ENCODE results near the gene DLX4.

The DLX4 gene

DNA sequence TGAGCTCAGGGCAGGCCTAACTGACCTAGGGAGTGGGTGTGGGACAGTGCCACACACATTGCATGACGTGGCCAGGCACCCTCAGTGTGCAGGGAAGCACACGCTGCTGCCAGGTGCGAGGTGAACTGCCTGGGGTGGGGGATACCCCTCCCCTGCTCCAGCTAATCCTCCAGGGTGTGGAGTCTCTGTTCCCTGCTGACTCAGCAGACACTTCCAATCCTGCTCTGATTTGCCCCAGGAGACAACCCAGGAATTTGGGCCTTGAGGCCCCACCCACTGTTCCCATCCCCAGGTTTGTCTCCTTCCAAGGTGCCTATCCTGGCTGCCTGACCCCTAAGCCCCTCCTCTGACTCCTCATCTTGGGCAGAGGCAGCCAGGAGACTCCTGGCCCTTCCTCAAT is 15.3 kb downstream of the DLX4 start:
- no peak for DNase-seq (ENCODE audit: low read depth)
- H3K4me3 ChIP-seq (ENCODE audit: low read depth, low read length), result no peak overlapping the region

DNA sequence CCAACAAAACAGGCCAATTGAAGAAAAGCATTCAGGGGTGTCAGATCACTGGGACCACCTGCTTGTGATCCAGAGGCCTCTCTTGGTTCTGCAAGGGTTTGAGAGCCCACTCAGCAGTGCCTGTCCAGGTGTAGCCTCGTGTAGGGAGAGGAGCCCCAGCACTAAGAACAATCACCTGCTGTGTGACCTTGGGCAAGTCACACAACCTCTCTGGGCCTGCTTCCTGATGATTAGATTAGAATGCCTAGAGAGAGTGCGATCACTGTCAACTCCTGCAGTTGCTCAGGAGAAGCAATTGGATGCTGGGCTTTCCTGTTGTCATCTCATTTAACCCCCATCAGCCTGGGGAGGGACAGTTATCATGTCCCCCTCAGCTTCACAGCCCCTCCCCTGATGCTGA is 15.8 kb downstream of the DLX4 start:
- no peak overlapping the region for H3K4me3 ChIP-seq (ENCODE audit: low read depth, low read length)
- DNase-seq (ENCODE audit: low read depth), result no peak

DNA sequence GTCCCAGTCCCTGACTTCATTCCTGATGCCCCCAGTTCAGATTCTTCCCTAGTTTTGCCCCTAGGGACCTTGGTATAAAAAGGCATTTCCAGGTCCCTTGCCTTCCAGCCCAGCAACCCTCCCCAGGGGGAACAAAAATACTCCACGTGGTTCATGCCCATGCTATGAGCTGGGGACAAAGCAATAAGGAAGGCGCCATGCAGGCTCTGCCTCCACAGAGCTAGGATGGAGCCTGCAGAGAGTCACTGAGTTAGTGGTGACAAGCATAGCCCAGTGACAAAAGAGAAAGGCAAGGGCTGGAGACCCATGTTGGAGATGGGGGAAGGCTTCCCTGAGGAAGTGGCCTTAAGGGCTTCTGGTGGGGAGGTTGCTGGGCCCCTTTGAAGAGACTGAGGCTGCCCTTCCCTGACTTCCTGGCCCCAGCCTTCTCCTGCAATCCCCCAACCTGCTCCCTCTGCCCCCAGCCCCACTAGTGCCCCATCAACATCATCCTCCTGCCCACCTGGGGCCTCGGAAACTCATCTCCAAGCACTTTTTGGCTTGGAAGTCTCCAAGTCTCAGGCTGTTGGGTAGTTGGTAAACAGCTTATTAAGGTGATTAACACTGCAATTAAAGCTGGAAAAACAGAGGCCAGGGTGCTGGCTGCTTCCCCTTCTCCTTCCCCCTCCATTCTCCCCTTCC is 16.5 kb downstream of the DLX4 start:
- H3K4me3 ChIP-seq (ENCODE audit: low read depth, low read length), result no peak overlapping the region

DNA sequence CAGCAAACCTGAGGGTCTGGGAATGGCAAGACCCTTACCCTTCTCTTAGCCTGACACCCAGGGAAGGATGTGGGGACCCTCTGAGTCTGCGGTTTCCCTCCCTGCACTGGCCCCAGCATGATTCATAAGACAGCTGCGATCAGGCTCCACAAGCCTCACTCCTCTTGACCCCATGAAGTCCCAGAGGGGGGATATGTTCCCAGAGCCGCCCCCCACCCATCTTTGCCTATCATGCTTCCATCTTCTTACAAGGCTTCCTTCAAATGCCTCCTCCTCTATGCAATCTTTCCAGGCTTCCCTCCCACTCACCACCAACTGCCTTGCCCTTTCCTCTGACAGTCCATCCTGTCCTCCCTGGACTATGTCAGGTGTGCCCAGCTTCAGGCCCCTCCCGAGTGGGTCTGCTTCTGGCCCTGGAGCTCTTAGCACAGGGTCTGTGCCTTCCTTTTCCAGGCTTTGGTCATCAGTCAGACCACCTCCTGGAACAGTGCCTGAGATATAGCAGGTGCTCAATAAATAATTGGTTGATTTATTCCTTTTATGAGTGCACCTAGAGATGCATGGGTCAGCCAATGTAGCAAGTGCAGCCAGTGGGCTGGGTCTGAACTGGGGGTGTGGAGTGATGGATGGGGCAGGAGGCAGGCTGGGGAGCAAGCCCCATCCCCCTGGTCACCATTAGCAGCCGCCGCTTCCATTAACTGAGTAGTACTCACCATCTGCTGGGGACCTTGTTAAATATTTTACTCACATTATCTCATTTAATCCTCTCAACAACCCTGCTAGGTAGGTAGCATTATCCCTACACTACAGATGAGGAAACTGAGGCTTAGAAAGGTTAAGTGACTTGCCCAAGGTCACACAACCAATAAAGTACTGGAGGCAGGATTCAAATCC is 17.7 kb downstream of the DLX4 start:
- DNase-seq (ENCODE audit: low read depth), result no peak
- no peak overlapping the region for H3K4me3 ChIP-seq (ENCODE audit: low read depth, low read length)

More for the DNA sequence above, 16.5 kb downstream of the DLX4 start:
- no peak for DNase-seq (ENCODE audit: low read depth)

DNA sequence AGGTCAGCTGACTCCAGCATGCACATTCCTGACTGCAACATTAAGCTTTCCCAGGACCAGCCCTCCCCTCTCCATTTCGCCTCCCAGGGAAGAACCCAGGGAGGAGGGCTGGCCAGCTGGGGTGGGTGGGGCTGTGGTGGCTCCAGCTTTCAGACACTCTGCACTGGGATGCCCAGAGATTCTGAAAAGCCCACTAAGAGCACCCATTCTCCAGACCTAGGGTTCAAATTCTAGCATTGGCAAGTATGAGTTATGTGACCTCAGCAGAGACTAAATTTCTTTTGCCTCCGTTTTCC is 18.2 kb downstream of the DLX4 start:
- DNase-seq (ENCODE audit: low read depth), result no peak
- H3K4me3 ChIP-seq (ENCODE audit: low read depth, low read length), result no peak overlapping the region

DNA sequence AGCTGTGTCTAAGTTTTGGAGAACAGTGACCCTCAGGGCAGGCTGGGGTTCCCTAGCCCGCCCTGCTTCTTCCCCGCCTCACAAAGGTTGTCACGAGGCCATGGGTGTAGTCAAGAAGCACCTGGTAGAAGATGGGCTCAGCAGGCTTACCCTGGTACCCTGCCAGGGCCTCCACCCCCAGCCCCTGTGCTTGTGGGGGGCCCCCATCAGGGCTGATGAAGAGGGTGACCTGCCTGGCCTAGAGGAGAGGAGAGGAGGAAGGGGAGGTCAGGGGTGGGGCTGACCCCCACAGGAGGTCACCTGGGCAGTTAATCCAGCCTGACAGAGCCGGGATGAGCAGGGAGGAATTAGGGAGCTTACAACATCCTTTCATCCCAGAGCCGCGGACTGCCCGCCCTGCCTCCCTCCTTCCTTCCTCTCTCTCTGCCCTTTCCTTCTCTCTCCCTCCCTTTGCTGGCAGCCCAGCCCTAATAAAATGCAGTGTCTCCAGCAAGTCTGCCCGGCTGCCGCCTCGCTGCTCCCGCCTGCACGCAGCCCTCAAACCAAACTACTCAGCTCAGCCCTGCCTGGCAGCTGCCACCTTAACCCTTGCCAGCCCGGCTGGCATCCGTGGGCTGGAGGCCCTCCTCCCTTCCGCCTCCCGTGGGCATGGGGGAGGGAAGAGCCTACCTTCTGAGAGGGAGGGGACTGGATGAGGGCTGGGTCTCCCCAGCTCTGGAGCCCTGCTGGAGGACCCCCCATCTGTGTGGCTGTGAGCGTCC is 18.9 kb downstream of the DLX4 start:
- DNase-seq (ENCODE audit: low read depth), result no peak
- H3K4me3 ChIP-seq (ENCODE audit: low read depth, low read length), result no peak overlapping the region

DNA sequence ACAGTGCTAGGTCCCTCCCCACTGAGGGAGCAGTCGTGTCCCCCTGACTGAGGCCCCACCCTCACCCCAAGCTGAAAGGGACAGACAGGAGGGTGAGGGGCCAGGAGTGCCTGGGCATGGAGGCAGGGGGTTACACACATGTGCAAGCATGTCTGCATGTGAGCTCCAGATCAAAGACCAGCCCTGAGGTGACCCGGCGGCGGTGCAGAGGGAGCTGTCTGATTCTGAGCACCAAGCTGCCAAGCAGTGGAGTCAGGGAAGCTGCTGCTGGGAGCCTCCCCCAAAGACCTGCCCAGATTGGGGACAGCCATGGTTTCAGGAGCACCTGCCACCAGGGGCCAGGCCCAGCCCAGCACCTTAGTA is 20.5 kb downstream of the DLX4 start:
- no peak for DNase-seq (ENCODE audit: low read depth)
- no peak overlapping the region for H3K4me3 ChIP-seq (ENCODE audit: low read depth, low read length)

DNA sequence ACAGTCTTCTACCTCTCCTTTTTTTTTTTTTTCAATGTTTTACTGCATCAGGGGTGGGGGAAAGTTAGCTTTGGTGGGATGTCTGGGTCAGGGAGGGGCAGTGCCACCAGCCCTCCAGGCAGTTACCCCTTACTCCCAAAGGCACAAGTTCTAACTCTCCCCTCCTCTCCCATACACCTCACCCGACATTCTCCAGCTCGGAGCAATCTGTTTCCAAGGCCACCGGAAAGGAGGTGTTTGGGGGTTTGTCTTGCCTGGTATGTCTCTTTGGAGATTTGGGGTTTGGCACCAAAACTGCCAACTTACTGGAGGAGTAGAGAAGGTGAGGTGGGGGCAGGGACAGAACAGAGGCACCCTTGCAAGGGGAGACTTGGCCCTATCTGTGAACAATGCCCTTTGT is 21.3 kb downstream of the DLX4 start:
- DNase-seq (ENCODE audit: low read depth), result no peak

DNA sequence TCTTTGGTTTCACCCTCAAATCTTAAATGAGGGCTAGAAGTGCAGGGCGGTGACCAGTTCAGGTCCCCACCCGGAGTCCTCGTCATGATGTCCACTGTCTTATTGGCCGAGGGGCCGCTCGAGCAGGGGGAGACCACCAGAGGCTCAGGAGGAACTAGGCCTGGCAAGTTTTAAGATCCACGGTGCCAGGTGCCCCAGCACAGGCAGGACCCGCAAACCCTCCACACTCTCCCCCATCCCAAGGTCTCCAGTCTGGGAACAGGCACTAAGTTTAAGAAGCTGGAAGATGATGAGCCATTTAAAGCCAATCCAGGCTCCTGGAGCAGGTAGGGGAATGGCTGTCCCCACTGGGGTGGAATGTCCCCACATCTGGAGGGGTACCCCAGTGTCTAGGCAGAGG is 21.9 kb downstream of the DLX4 start:
- H3K4me3 ChIP-seq (ENCODE audit: low read depth, low read length), result no peak overlapping the region
- DNase-seq (ENCODE audit: low read depth), result no peak

More for the DNA sequence above, 21.3 kb downstream of the DLX4 start:
- H3K4me3 ChIP-seq (ENCODE audit: low read depth, low read length), result no peak overlapping the region

DNA sequence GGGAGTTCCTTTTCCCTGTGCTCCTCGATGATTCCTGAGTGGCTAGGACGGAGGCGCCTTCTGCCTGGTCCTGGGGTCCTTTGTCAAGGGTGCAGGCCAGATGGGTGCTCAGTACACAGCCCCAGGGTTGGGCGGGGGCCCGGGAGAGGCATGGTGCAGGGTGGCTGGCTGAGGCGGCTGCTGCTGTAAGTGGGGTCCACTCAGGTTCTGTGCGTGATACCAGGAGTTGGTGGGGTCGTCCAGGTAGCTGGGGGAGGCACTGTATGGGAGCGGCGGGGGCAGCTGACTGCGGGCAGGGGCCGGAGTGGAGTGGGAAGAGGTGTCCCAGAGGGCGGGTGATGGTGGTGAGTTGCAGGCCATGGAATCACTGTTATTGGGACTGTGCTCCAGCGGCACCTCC is 22.4 kb downstream of the DLX4 start:
- no peak overlapping the region for H3K4me3 ChIP-seq (ENCODE audit: low read depth, low read length)
- DNase-seq (ENCODE audit: low read depth), result no peak

DNA sequence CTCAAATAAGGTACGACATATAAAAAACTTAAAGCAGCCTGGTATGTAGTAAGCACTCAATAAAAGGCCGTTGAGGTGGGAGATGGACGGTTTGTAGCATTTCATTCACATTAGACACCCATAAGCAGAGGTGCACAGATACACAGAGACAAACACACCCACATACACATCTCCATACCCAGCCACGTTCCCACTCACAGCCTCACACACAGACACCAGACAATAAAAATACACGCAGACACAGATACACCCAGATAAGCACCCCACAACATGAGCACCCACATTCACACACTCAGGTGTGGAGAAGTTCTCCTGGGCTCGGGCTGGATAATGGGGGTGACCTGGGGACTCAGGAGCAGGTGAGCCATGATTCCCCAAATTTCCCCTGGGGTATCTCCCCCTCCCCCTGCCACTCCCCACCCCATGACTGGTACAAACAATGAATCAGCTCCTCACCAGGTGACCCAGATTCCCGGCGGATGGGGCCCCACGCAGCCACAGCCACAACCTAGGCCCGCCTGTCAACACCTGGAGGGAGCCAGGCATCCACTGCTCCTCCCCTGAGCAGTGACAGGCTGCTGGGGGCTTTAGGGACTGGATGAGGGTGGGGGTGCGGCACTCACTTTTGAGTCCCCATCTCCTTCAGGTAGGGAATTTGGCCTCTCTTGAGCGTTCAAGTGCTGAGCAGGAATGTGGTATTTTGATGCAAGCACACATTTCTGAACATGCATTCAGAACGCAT is 23.4 kb downstream of the DLX4 start:
- H3K4me3 ChIP-seq (ENCODE audit: low read depth, low read length), result no peak overlapping the region
- no peak for DNase-seq (ENCODE audit: low read depth)

DNA sequence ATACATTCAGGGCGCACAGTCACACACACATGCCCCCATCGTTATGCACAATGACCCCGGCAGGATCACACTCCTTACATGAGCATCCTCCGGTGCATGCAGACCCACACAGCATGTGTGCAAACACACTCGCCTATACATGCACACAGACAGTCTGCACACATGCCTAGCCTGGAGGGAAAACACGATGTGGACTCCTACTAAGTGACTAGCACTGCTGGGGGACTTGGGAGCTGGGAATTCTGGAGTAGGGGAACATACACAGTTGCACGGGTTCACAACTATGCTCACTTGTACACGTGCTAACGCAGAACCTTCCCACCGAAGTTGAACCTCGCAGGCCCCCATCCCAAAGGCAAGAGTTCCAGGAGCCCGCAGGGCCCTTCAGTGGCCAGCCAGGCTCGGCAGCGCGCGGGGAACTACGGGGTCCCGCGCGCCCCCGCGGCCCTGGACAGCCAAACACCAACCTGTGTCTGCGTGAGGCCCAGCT is 24.0 kb downstream of the DLX4 start:
- DNase-seq (ENCODE audit: low read depth), result no peak
- H3K4me3 ChIP-seq (ENCODE audit: low read depth, low read length), result peak overlapping the region; percentile 30

DNA sequence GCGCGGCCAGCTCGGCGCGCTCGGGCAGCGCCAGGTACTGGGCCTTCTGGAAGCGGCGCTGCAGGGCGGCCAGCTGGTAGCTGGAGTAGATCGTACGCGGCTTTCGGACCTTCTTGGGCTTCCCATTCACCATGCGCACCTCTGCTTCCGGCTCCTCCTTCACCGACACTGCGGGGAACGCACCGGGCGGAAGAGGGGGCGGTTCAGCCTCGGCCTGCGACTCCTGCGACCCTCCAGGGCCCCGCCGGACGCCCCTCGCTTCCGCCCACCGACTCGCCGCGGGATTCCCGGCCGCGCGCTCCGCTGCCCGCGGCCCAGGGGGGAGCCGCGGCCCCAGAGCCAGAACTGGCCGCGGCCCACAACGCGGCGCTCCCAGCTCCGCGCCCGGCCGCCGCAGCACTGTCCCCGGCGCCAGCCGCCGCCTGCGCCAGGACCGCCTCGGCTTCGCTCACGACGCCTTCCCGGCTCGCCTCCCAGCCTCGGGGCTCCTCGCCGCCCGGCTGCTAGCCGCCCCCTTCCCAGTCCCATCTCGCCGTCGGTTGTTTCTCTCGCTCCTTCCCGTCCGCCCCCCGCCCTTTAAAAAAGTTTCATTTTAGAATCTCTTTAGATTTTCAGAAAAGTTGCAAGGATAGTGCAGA is 24.6 kb downstream of the DLX4 start:
- DNase-seq (ENCODE audit: low read depth), result no peak

DNA sequence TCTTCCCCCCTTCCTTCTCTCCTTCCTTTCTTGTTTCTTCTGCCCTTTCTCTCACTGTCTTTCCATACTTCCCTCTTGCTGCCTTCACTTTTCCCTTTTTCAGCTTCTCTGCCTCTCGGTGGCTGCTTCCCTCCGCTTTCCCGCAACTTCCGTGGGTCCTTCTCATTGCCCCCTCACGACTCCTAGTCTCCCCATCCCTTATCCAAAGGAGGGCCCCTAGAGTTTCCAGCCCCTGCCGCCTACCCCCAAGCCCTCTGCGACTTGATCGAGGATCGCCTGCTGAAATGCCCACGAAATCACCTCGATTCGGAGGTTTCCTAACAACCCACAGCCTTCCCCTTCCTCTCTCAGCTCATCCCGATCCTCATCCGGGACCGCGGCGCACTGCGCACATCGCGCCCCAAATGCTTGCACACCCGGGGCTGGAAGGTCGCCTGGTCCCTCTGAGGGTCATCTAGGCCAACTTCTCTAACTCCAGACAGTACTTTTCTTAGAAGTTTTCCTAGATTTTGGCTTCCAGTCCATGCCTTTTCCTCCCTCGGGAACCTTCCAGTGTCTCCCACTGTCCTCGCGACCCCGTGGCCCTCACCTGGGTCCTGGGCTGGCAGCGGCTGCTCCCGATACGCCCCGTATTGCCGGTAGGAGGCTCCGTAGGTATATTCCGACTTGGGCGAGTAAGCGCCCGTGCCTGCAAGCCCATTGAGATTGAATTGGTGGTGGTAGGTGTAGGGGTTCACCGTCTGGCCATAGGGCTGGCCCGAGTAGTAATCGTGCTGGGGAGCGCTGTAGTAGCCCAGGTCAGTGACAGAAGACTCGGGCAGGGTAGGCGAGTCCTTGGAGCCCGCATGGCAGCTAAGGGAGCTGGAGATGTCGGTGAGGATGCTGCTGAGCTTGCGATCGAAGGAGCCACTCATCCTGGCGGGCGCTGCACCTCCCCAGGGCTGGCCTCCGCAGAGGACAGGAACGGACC is 25.4 kb downstream of the DLX4 start:
- DNase-seq (ENCODE audit: low read depth), result no peak
- H3K4me3 ChIP-seq (ENCODE audit: low read depth, low read length), result no peak overlapping the region

More for the DNA sequence above, 24.6 kb downstream of the DLX4 start:
- H3K4me3 ChIP-seq (ENCODE audit: low read depth, low read length), result peak overlapping the region; percentile 30

DNA sequence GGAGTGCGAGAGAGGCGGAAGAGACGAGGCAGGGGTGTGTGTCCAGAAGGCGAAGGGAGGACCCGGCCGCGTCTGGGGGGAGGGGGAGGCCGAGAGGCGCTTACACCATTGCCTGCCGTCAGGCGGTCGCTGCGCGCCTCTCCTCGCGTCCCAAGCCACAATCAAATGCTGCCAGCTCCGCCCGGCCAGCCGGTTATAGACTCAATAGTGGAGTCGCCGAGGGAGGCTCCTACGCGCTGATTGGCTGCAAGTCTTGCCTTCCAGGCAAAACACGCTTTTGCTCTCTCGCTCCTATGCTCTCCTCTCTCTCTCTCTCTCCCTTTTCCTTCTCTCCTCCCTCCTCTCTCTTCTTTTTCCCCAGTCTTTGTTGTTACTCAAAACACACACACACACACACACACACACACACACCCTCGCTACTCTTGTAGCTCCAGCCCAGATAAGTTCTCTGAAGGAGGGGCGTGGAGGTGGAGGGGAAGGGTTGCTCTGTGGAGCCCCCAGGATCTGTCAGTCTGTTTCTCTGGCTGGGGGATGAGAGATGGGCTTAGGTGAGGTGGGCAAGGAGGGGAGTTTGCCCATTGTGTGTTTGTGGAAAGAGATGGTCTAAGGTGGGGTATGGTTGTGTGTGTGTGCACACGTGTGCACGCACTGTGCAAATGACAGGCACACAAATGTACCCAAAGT is 26.2 kb downstream of the DLX4 start, which contains the start of gene DLX3:
Gene DLX3 (minus strand): TSS at position 170 of the 684 bp plus-strand sequence. CDS start 226 bp downstream, outside the sequence.
- peak; percentile 6 for DNase-seq (ENCODE audit: low read depth)
- H3K4me3 ChIP-seq (ENCODE audit: low read depth, low read length), result no peak within 1 kb of the TSS

DNA sequence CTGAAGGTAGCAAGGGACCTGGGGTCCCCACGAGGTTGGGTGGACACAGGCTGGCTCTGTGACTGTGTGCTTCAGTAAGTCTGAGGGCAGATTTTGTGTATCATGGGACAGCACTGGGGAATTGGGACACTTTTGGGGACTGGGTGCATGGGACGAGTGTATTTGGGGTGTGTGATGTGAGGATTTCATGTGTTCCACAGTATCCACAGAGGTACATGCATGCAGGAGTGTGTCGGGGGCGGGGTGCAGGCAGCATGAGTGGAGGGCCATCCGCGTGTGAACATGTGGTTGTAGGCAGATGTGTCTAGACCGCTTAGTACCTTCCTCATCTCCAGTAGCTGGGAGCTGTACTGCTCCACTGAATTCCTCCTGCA is 27.1 kb downstream of the DLX4 start:
- no peak for DNase-seq (ENCODE audit: low read depth)
- no peak overlapping the region for H3K4me3 ChIP-seq (ENCODE audit: low read depth, low read length)

DNA sequence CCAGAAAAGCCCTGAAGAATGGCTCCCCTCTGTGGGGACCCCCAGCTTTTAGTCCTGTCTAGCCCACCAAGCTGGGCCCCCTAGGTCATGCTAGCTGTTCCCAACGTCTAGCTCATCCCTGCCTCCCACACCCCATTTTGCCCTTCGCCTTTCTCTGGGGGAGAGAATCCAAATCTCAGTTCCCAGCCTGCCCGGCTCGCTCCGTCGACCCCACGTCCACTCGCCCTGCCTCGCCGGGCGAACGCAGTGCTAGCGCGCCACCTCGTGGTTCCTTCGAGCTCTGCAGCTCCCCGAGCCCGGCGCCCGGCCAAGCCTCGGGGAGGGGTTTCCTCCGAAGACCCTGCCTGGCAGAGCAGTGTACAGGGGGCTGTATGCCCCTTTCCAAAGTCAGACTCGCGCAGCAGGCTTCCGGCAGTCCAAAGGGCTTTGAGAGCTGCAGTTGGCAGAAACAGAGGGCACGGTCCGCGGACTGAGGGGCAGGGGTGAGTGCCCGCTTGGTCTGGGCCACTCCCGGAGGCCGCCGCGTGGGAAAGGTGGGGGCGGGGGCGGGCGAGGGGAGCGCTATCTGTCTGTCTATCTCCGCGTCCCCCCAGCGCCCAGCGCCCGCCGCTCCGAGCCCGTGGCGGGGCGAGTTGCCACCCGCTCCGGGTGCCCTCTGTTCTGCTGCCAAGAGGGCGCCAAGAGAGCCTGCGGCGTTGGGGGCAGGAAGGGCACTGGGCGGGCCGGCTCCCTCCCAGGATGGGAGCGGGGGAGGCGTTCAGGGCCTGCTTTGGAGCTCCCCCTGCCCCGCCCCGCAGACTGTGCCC is 27.7 kb downstream of the DLX4 start:
- peak overlapping the region; percentile 44 for H3K4me3 ChIP-seq (ENCODE audit: low read depth, low read length)
- no peak for DNase-seq (ENCODE audit: low read depth)

Measured in skeletal muscle cell (primary cell).